ENCODE measurements around the gene GABRP.

Gene GABRP

DNA sequence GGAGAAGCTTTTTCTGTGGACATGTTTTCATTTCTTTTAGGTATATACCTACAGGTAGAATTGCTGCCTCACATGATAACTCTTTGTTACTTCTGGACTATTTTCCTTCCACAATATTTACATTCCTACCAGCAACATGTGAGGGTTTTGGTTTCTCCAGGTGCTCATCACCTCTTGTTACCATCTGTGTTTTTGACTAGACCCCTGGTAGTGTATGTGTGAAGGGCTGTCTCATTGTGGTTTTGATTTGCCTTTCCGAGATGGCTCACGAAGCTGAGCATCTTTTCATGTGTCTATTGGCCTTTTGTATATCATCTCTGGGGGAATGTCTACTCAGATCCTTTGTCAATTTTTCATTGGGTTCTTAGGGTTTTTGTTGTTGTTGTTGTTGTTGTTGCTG lies 61.1 kb downstream of the GABRP start:
- no peak overlapping the region for H3K4me2 ChIP-seq
- TF ChIP-seq, protein P1, sequence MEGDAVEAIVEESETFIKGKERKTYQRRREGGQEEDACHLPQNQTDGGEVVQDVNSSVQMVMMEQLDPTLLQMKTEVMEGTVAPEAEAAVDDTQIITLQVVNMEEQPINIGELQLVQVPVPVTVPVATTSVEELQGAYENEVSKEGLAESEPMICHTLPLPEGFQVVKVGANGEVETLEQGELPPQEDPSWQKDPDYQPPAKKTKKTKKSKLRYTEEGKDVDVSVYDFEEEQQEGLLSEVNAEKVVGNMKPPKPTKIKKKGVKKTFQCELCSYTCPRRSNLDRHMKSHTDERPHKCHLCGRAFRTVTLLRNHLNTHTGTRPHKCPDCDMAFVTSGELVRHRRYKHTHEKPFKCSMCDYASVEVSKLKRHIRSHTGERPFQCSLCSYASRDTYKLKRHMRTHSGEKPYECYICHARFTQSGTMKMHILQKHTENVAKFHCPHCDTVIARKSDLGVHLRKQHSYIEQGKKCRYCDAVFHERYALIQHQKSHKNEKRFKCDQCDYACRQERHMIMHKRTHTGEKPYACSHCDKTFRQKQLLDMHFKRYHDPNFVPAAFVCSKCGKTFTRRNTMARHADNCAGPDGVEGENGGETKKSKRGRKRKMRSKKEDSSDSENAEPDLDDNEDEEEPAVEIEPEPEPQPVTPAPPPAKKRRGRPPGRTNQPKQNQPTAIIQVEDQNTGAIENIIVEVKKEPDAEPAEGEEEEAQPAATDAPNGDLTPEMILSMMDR (conservative IDR thresholded peaks at IDR 0.05; ENCODE audit: low read depth, low read length): no peak

DNA sequence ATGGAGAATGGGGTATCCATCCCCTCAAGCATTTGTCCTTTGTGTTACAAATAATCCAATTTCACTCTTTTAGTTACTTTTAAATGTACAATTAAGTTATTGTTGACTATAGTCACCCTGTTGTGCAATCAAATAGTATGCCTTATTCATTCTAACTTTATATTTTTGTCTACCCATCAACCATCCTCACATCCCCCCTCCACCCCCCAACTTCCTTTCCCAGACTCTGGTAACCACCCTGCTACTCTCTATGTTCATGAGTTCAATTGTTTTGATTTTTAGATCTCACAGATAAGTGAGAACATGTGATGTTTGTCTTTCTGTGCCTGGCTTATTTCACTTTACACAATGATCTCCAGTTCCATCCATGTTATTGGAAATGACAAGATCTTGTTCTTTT lies 62.9 kb downstream of the GABRP start:
- Histone ChIP-seq H3K4me1 (ENCODE audit: low read depth, poor library complexity, severe bottlenecking) (peaks cover 5% of the 10 kb centered on the region), H3K79me2 (ENCODE audit: insufficient read depth, low read depth) (no peaks in the 10 kb centered on the region), H3K9ac (no peak overlapping the region), H2AFZ (ENCODE audit: low read depth) (no peak overlapping the region), H3K27me3 (ENCODE audit: insufficient read depth, low read depth) (no peaks in the 10 kb centered on the region), H4K20me1 (ENCODE audit: insufficient read depth) (no peaks in the 10 kb centered on the region), H3K27ac (no peak overlapping the region), H3K4me2 (no peak overlapping the region), H3K36me3 (ENCODE audit: insufficient read depth) (no peaks in the 10 kb centered on the region), H3K4me3 (IDR thresholded peaks at IDR 0.05; ENCODE audit: insufficient read depth, low read depth, low read length) (no peak overlapping the region)
- TF ChIP-seq, protein P1 (conservative IDR thresholded peaks at IDR 0.05; ENCODE audit: low read depth, low read length): no peak

More for the DNA sequence above, 61.1 kb downstream of the GABRP start:
- peaks cover 5% of the 10 kb centered on the region for H3K4me1 ChIP-seq (ENCODE audit: low read depth, poor library complexity, severe bottlenecking)
- H3K9ac ChIP-seq: no peak overlapping the region
- H3K27ac ChIP-seq: no peak overlapping the region
- no peaks in the 10 kb centered on the region for H4K20me1 ChIP-seq (ENCODE audit: insufficient read depth)
- no peaks in the 10 kb centered on the region for H3K79me2 ChIP-seq (ENCODE audit: insufficient read depth, low read depth)
- no peak overlapping the region for H3K4me3 ChIP-seq (IDR thresholded peaks at IDR 0.05; ENCODE audit: insufficient read depth, low read depth, low read length)
- H2AFZ ChIP-seq (ENCODE audit: low read depth): no peak overlapping the region
- no peaks in the 10 kb centered on the region for H3K27me3 ChIP-seq (ENCODE audit: insufficient read depth, low read depth)
- H3K36me3 ChIP-seq (ENCODE audit: insufficient read depth): no peaks in the 10 kb centered on the region

DNA sequence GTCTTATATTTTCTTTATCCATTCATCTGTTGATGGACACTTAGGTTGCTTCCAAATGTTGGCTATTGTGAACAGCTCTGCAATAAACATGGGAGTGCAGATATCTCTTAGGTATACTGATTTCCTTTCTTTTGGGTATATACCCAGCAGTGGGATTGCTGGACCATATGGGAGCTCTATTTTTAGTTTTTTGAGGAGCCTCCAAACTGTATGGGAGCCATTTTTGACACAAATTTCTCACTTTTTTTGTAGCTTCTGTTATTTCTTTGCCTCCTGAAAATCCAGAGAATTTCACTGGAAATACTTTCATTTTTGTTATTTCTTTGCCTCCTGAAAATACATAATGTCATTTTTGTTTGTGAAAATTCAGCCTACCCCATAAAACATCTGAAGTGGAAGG lies 63.3 kb downstream of the GABRP start:
- Histone ChIP-seq H2AFZ (ENCODE audit: low read depth) (no peak overlapping the region), H3K27me3 (ENCODE audit: insufficient read depth, low read depth) (no peaks in the 10 kb centered on the region), H3K4me3 (IDR thresholded peaks at IDR 0.05; ENCODE audit: insufficient read depth, low read depth, low read length) (no peak overlapping the region), H3K36me3 (ENCODE audit: insufficient read depth) (no peaks in the 10 kb centered on the region), H3K4me1 (ENCODE audit: low read depth, poor library complexity, severe bottlenecking) (peaks cover 5% of the 10 kb centered on the region), H3K79me2 (ENCODE audit: insufficient read depth, low read depth) (no peaks in the 10 kb centered on the region), H3K9ac (no peak overlapping the region), H3K4me2 (no peak overlapping the region), H3K27ac (no peak overlapping the region), H4K20me1 (ENCODE audit: insufficient read depth) (no peaks in the 10 kb centered on the region)
- TF ChIP-seq, protein P1 (conservative IDR thresholded peaks at IDR 0.05; ENCODE audit: low read depth, low read length): no peak

DNA sequence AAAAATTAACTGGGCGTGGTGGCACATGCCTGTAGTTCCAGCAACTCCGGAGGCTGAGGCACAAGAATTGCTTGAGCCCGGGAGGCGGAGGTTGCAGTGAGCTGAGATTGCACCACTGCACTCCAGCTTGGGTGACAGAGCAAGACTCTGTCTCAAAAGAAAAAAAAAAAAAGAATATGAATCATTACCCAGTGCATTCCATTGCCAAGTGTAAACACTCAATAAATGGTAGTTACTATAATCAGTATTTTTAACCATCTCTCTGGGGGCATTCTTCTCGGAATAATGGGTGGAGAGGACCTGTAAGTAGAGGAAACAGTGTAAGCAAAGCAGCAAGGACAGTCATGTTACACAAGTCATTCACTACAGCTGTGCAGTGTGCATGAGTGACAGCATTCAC lies 64.5 kb downstream of the GABRP start:
- no peaks in the 10 kb centered on the region for H3K79me2 ChIP-seq (ENCODE audit: insufficient read depth, low read depth)
- no peak overlapping the region for H3K4me3 ChIP-seq (IDR thresholded peaks at IDR 0.05; ENCODE audit: insufficient read depth, low read depth, low read length)
- H3K4me1 ChIP-seq (ENCODE audit: low read depth, poor library complexity, severe bottlenecking): peaks cover 5% of the 10 kb centered on the region
- no peak overlapping the region for H3K9ac ChIP-seq
- TF ChIP-seq, protein P1 (conservative IDR thresholded peaks at IDR 0.05; ENCODE audit: low read depth, low read length): no peak
- no peak overlapping the region for H2AFZ ChIP-seq (ENCODE audit: low read depth)
- H4K20me1 ChIP-seq (ENCODE audit: insufficient read depth): no peaks in the 10 kb centered on the region
- H3K36me3 ChIP-seq (ENCODE audit: insufficient read depth): no peaks in the 10 kb centered on the region
- H3K4me2 ChIP-seq: no peak overlapping the region
- H3K27ac ChIP-seq: no peak overlapping the region
- no peaks in the 10 kb centered on the region for H3K27me3 ChIP-seq (ENCODE audit: insufficient read depth, low read depth)
